H1 (cell line): ENCODE results near the gene HSD17B1. TPM values are rescaled to one million over a fixed set of nuclear protein-coding genes. Genes with fewer than 3 reads are reported as not detected.

Experiments
- CEBPB ChIP-seq: IDR thresholded peaks from 2 replicates; pipeline ENCODE4 v1.6.1; 2012; ENCODE audit warnings: low read depth, low read length
- MAFK ChIP-seq: IDR thresholded peaks from 2 replicates; pipeline ENCODE4 v1.6.1; 2012; ENCODE audit warnings: low read depth, mild to moderate bottlenecking, improper control_type of control experiment, low read length
- polyA plus RNA-seq, 7 experiments: library from polyadenylated mRNA; depleted of rRNA in 3 of 7; stranded (reverse) in 5 of 7; unstranded in 2 of 7; fragments of >200 nt in 5 of 7; fragments of 200-250 nt in 2 of 7; gene quantifications; 1 replicate in 5 of 7; 2 replicates in 1 of 7; 4 replicates in 1 of 7; pipeline versions ENCODE4 v1.2.1 to v1.2.3, GENCODE V29; 2011 to 2013; ENCODE audit warnings: missing spikeins in 2 of 7, mixed read lengths in 2 of 7
- total RNA-seq: library from RNA; stranded (reverse); fragmentation: NEBNext Ultra II Directional; extraction: Animal tissue kit (Norgen Biotek cat#: 25700); gene quantifications from 2 replicates; pipeline ENCODE4 v1.2.1, GENCODE V29; 2021

Gene HSD17B1
- total and polyA plus RNA-seq, 2 of the 8 experiments (the other 6 are each of a cell fraction or from before 2014, with no cell fraction given) = 0.88 to 1.0 TPM

- TF ChIP-seq MAFK (no peak), CEBPB (no peak)
Measured at GRCh38 chr17:42529061-42529460, 23.7 kb upstream of the HSD17B1 start (continued).
